GM04504 (cell line): ENCODE results near the gene LDLRAD3.
"Not testable (repeated sequence)": the region's sequence is repeated elsewhere in the genome, so short reads cannot be mapped to it uniquely, and the experiment has no call there.

Experiments used
- DNase-seq: peaks from one replicate; pipeline ENCODE4 v3.0.0-alpha.2; 2012; ENCODE audit warnings: low read depth

Gene LDLRAD3

DNA sequence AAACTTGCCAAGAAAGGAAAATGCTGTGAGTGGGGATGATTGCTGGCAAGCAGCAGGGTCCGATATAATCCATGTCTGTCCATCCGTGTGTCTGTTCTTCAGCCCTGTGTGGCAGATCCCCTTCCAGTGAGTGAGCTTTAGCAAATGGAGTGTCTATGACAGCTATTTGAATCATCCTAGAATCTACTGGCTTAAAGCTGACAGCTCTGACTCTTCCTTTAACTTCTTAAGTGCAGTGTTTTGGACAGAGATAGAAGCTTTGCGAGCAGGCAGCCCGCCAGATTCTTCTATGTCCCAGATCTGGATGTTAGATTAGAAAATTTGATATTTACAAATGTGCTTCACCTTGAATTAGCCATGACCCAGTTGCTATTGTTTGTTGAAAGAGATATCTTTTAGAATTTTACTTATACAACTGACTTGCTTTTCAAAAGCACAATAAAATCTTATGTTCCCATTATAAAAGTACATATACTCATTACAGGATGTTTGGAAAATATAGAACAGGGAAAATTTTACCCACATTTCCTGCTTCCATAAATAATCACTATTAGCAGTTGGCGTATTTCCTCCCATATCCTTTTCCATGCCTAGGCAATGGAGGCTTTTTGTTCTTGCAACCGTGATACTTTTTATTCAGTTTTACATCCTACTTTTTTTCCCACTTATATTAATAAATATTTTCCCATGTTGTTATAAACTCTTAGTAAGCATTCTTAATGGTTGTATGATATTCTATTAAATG, 220.8 kb downstream of the LDLRAD3 start:
- DNase-seq: no peak

DNA sequence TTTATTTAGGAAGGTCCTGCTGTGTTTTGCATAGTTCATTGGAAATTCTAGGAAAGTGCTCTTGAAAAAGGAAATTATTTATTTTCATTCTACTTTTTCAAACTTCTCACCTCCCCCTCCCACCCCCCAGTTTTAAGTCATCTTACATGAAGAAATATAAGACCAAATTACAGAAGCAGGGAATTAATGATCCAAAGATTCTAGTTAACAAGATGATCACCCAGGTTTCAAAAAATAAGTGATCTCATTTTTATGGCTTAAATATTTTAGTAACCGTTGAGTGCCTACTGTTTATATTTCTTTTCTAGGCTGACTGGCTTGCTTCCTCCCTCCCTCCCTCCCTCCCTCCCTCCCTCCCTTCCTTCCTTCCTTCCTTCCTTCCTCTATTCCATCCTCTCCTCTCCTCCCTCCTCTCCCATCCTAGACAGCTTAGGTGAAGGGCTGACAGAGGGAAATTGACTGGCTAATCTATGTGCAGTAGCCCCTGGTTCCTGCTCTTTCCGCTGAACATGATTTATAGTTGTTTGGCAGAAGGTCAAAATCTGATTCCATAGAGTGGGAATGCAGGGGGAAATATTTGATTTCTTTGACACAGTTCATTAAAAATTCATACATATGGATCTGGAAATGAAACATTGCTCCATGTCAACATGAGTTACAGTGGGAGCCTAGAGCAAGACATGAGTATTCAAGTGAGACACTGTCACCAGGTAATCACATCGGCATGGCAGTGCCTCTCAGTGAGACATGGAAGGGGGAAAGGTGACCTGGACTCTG, 221.9 kb downstream of the LDLRAD3 start:
- no peak for DNase-seq

DNA sequence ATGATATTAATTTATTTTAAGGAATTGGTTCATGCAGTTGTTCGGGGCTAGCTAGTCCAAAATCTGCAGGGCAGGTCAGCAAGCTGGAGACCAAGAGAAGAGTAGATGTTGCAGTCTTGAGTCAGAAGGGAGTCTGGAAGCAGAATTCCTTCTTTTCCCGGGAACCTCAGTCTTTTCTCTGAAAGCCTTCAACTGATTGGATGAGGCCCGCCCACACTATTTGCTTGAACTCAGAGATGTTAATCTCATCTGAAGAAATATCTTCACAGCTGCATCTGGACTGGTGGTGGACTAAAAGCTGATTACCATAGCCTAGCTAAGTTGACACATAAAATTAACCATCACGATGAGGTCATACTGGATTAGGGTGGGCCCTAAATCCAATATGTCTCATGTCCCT, 223.2 kb downstream of the LDLRAD3 start:
- DNase-seq: no peak

DNA sequence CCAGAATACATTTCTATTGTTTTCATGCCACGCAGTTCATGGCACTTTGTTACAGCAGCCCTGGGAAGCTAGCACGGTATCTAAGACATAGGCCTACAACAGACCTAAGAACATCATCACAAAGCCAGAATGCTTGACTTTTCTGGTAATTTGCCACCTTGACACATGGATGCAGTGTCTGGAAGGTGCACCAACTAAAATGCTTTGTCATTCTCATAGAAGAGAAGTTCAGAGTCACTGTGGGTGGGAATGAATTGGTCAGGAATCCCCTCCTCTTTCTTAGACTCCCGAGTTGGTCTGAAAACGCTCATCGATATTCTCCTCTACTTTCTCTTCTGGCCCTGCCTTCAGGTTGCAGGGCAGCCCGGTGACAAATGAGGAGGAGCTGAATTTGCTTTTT, 223.9 kb downstream of the LDLRAD3 start:
- DNase-seq: no peak

DNA sequence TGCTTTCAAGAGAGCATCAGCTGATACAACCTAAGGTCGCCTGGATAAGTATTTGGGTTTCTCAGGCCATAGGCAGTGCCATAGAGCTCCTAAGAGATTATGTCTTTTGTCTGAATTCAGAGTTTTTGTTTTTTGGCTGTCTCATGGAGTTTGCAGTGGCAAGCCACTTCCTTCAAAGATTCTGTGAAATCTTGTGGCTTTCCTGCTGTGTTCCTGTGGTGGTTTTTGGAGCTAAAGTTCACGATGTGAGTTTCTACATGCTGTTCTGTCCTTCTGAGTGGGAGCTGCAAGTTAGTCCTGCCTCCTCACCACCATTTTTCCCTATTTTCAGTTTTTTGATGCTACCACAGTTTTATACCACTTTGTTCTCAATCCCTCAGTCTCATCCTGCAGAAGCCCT, 234.0 kb downstream of the LDLRAD3 start:
- no peak for DNase-seq

DNA sequence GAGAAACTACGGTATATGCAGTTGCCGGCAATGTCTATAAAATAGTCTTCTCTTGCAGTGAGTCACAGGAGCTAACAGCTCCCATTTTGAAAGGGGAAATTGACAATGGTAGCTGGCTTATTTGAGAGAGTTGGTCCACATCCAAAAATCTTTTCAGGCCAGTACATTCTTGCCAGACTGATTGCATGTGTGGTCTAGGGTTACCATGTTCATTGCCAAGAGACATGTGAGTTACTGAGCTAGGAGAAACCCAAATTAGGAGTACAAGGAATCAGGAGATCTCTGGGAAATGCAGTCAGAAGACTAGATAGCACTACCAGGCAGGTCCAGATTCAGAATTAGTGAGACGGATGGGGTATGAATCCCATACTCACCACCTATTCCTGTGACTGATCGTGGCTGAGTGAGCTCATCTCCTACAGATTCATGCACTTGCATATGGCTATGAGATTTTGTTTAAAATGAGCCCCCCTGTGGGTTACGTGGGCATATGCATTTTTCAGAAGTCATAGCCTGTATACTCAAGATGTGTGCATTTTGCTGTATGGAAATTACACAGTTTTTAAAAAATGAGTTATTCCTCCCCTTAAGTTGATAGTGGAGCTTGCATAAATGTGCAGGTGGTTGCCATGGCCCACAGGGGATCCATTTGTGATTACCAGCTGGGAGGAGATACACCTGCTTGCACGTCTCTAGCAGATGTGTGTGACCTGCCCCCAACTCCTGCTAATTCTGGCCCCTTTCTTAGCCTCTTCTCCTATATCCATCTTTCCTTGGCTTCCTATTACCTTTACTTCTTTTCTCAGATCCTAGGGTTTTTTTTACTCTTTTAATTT, 242.7 kb downstream of the LDLRAD3 start:
- DNase-seq: peak; percentile 9

DNA sequence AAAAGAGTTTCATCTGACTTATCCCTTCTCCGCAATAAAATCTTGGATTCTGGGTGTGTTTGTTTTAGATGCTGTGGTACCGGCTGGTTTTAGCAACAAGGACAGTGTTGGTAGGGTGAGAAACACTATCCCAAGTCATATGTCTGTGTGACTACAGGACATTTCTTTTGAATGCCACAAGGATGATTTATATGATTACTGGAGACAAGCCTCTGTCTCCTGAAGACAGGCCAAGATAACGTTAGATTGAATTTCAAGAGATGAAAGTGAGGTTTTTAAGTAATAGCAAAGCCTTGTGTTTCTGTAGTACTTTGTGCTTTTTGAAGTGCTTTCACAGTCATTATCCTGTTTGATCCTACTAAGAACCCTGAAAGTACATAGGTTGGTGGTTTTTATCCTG, 243.8 kb downstream of the LDLRAD3 start:
- DNase-seq: no peak

DNA sequence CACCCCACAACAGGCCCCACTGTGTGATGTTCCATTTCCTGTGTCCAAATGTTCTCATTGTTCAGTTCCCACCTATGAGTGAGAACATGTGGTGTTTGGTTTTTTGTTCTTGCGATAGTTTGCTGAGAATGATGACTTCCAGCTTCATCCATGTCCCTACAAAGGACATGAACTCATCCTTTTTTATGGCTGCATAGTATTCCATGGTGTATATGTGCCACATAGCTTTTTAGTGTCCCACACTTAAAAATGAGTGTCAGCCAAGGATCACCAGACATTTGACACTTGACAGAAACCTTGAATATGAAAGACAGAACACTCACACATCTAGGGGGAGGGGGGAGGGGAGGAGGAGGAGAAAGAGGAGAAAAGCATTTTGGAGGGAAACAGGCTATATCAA, 245.9 kb downstream of the LDLRAD3 start:
- DNase-seq: not testable (repeated sequence)

DNA sequence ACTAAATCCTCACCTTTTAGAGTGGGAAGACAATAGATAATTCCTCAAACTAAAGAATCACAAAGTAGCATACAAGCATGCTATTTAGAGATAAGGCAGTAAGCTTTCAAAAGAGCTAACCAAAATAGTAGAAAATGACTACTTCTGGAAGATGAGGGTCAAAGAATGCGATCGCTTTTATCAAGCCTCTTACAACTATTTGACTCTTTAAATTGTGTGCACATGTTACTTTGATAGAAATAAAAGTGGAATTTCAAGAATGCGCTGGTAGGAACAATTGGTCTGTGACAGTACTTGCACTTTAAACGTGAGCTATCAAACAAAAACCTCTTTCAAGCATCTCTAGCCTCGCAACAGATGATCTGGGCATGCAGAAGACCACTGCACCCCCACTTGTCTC, 248.1 kb downstream of the LDLRAD3 start:
- DNase-seq: no peak

DNA sequence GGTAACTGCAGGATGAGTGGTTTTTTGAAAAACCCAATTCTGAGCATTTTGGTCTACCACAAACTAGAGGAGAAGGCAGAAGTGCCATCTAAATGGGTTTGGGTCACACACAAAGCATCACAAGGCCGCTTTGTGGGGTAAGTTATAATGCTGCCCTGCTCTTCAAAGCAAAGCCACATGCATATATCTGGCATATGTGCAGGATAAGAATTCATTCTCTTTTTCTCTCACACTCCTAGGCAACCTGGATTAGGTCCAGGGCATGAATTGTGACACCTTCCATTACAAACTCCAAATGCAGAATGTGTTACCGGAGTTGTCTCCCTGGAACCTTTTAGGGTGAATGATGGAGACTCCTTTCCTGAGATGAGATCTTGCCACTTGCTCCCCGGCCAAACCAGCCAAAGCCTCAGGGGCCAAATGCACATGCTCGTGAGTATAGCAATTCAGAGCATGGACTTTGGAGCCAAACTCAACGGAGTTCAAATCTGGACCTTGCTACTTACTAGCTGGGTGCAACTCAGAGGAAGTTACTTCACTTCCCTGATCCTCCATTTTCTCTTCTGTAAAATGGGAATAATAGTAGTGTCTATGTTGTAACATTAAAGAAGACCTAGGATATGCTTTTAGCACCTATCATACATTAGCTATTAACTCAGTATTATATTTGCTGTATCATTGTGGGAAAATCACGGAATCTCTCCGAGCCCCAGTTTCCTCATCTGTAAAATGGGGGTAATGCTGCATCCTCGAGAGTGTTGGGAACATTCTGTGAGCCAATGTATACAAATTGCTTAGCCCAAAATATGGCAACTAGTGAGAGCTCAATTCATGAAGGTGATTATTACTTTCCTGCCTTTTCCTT, 248.8 kb downstream of the LDLRAD3 start:
- no peak for DNase-seq

DNA sequence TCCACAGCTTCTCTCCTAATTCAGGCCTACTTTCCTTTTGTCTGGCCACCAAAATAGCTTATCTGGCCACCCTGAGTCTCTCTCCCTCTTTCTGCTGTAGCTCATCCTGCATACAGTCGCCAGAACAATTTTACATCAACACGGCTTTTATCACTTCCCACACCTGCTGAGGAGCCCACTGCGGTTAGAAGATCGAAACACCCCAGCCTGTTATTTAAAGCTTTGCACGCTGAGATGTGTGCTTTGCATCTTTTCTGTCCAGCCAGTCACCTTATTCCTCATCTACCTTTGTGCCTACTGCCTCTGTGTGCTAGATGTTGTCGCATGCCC, 249.4 kb downstream of the LDLRAD3 start:
- no peak for DNase-seq

DNA sequence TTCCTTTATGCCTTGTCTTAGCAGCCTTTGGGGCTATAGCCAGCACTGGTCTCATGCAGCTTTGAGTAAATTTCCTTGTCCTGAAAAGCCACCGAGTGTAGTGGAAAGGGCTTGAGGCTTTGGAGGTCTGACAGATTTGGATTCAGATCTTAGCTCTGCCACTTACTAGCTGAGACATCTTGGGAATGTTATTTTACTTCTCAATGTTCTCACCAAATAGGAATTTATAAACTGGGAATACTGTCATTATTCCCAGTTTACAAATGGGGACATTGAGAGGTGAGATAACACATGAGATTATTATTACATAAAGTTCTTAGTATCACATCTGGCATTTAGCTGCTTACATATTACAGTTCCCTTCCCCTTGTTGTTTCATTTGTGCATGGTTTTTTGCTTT, 249.9 kb downstream of the LDLRAD3 start:
- peak; percentile 9 for DNase-seq

DNA sequence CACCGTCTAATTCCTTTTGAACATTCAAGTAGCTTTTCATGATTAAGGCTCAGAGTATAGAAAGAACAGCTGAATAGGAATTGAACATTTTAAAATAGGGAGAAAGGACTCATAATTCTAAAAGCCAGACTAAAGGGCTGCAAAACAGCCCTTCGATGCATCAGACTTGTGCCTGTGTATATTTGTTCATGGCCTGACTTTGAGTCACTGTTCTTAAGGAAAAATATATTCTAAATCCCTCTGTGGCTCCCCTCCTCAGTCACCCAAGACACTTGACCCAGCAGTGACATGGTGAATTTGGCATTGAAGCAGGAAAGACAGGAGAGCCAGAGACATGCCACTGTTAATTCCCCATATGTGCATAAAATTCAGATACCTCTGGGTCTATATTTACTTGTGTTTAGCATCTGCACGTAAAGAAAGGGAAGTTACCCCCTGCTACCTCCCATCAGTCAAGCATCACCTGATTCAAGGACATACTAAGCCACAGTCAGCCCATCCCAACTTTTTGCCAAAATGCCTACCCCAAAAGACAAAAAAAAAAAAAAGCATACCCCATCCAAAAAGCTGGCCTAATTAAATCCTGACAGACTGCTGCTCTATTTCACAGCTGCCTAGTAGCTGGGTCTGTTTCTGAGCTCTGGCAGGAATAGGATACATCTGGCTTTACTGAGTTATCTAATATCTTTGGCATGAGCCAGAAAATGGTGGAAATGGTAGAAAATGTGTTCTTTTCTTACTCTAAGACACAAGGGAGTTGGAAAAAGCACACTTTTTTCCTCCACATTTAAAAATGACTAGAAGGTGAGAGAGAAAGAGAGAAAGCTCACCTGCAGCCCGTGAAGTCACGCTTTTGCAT, 251.9 kb downstream of the LDLRAD3 start:
- peak; percentile 9 for DNase-seq

DNA sequence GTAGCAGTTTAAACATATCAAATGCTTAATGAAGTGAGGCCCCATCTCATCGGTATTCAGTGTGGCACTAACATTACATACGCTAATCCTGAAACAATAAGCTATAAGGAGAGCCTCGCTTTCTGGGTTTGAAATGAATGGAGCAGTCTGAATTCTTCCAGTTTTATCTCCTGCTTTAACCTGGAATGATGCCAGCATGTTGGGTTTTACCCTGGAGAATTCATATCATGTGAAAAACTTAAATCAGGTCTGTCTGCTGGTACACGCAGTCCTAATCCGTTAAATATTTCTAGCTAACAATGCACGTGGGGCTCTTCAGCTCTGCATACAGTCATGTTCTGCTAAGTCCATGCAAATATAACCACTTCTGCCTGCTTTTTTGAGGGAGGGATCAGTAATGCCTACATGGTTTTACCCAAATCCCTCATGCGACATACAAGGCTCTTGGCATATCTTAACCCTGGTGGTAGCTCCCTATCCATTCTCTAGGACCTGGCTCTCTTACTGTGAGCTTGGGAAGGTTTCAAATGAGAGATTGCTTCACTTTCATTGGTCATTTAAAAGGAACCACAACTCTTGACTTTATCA, 252.6 kb downstream of the LDLRAD3 start:
- DNase-seq: no peak

DNA sequence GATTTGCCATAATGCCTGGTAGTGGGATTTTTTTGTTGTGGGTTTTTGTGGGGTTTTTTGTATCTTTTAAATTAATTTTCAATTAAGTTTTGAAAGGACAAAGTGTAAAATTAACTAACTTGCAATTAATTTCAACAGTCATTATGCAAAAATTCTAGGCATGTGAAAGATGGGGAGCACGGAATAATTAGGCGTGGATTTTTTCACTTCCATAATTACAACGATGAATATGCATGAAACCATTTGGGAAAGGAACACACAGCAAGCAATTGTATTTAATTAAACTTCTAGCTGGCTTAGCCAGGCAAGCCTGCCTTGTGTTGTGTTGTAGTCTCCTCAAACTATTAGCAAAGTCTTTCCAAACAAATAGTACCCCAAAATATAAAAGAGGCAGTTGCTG, 257.5 kb downstream of the LDLRAD3 start:
- DNase-seq: no peak

DNA sequence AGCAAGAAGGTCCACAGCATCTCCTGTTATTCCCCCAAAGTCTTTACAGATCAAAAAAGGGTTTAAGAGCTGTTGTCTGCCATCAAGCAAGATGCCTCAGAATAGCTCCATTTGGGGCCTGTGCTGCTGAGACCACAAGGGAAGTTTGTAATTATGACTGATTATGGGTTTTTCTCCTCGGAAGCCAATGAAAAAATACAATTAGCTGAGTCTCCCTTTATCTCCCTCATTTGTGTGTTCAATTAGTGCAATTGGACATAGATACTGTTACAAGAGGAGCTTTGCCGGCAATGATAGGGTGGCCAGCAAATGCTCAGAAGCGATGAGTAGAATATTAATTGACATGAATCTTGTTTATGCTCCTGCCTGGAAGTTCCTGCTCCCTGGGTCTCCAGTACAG, 261.7 kb downstream of the LDLRAD3 start:
- DNase-seq: no peak

DNA sequence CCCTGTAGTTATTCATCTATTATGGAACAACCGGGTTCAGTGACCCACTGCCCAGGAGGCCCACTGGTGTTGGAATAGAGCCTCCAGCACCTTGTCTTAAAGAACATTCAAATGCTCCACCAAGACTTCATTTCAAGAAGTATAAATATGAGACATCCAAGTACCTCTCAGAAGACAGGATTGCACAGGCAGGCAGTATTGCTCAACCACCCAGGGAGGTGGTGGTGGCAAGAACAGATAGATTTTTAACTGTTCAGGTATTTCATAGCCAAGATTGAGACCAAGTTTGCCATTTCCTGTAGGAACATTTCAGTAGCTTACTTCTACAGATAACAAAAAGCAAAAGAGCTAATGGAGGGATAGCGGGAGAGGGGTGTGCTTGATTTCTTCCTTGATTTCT, 266.7 kb downstream of the LDLRAD3 start:
- DNase-seq: no peak

DNA sequence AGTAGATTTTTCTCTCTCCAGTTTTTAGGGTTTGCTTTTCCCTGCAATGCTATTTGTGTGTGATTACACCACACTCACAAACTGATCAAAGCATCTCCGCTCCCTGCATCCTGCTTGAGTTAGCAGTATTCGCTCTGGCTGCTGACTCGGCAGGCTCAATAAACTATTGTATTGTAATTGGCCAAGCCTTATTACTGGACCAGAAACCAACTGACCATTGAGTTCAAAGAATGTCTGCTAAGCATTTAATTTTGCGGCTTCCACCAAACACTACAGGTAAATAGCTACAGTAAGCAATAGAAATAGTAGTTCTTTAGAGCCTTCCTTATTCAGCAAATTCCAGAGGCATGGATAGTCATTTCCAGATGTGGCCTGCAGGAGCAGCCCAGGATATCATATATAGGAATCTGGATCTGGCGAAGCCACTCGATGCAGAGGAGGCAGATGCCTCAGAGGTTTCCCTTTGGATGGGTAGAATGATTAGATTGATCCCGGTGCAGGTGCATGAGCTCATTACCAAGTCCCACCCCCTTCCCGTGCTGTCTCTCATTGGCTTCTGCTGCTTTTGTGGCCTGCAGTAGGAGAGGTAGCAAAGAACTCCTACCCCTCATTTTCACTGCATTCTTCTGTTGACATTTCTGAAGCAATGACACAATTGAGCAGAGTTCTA, 268.0 kb downstream of the LDLRAD3 start:
- no peak for DNase-seq

DNA sequence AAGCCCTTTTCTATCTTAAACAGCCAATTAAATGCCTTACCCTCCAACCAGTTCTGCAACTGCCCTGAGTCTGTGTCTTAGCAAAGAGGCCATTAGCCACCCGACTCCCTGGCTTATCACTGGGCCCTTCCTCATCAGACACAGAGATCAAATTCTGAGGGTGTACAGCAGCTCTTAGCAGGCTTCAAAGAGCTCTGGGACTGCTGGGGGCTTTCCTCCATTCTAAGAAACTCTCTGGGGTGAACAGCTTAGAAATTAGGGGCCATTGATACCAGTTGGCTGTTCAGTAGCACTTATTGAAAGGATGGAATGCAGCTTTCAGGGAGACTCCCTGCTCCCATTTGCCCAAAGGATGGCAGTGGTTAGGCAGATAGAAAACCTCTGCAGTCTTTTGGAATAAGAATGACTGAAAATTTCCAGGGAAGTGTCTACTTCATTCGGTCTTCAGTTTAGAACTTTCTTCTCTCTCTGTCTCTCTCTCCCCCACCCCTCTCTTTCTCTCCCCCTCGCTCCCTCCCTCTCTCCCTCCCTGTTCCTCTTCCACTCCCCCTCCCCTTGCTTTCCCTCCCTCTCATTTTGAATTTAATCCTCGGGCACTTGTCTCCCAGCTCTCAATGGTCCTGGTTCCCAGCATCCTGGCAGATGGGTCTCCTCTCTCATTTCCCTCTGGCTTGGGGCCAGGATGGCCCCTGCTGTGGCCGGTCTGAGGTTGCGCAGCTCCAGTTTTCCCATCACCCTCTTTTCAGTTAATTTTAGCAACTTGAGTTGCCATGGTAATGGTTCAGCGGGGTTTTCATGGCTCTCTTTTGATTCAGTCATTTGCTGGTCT, 268.9 kb downstream of the LDLRAD3 start:
- no peak for DNase-seq
